ENCODE measurements around the gene KCNA10. TPM values are rescaled to one million over a fixed set of nuclear protein-coding genes. Genes with fewer than 3 reads are reported as not detected.

KCNA10 gene
- total RNA-seq, 1 donor from 2014 or later = not detected

- intact Hi-C loops (cut with micrococcal nuclease) = no loop called here
These were observed 40.1 kb downstream of the KCNA10 start for GRCh38 chr1:110478886-110479285.

DNA sequence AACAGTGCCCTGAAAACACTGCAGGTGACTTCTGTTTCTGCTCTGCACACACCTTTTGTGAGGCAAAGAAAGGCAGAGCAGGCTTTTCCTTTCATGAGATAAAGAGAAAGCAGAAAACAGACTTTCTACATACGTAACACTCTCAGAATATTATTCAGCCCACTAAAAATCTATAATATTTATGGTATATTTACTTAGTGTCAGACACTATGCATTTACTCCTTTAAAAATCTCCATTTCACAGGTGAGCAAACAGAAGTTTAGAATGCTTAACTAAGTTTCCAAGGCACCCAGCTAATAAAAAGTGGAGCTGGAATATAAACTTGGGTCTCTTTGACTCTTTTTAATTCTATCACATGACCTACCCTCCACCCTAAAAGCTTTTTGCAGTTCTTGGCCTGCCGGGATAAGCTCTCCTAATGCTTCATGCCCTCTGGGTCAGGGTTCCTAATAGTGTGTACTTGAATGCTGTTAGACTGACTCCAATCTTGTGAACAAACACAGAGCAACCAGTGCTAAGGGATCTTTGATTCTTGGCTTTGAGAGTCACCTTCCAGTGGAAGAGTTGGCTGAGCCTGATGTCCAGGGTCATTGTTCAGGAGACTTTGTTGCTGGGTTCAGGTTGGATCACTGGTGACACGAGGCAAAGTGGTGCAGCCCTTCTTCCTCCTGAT is 40.9 kb downstream of the KCNA10 start:
- intact Hi-C loops (cut with micrococcal nuclease) = no loop called here

DNA sequence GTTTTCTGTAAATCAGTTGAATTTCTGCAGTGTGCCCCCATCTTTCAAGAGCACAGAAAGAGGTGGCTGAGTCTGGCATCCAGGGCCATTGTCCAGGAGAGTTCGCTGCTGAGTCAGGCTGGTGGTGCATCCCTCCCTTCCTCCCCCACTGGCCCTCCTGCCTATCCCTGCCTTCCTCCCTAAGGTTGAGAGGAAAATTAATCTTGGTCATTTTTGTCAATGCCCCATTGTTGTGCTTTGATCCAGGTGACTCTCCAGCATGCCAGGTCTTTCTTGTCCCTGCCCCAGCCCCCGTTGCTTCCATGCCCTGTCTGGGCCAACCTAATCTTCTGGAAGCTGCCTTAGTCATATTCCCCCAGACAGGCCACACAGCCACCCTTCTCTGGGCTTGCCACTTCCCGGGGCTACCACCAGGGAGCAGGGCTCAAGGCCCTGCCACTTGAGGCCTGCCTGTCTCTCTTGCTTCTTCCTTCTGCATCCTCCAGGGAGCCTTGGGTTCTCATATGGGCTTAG is 41.5 kb downstream of the KCNA10 start:
- intact Hi-C loops (cut with micrococcal nuclease) = no loop called here

DNA sequence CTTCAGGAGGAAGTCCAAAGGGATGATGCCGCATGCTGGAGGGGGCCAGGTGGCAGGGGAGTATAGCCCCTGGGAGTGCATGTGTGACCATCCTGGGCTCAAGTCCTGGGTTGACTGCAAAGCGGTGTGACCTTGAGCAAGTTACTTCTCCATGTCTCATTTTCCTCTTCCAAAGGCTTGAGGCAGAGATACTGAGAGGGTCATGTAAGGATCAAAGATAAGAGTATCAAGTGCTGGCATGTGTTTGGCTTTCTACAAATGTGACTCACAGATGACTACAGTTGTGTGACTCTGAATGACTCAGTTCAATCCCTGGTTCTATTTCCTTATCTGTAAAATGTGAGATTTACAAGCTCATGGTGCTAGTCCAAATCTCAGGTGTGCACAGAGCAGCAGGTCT is 41.9 kb downstream of the KCNA10 start:
- intact Hi-C loops (cut with micrococcal nuclease) = no loop called here

- intact Hi-C loops (cut with micrococcal nuclease) = no loop called here
These were observed 42.8 kb downstream of the KCNA10 start for GRCh38 chr1:110476028-110476765.

GRCh38 chr1:110475362-110476027 is 43.5 kb downstream of the KCNA10 start:
- intact Hi-C loops (cut with micrococcal nuclease) = no loop called here

- intact Hi-C loops (cut with micrococcal nuclease) = no loop called here
These were observed 44.5 kb downstream of the KCNA10 start for GRCh38 chr1:110474444-110474843.

- intact Hi-C loops (cut with micrococcal nuclease) = no loop called here
These were observed 46.4 kb downstream of the KCNA10 start for GRCh38 chr1:110472546-110472945.

DNA sequence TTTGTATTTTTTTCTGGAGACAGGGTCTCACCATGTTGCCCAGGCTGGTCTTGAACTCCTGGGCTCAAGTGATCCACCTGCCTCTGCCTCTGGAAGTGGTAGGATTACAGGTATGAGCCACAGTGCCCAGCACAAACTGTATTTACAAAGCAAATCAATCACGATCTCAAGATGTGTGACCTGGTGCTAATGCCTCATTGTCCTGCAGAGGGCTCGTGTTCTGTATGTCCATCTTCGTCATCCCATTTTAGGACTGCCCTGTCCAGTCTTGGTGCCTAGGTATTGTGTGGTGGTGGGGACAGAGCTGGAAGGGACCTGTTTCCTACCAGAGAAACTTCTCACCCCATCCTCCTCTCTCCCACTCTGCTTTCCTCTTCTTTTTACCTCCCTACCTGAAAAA is 47.8 kb downstream of the KCNA10 start:
- intact Hi-C loops (cut with micrococcal nuclease) = no loop called here

Other genes starting within 250 kb of the KCNA10 start
- gene RBM15, start 179.8 kb downstream of the KCNA10 start, total RNA-seq = 58.0 and 59.0 TPM in 2 replicates
- gene SLC16A4, start 128.1 kb downstream of the KCNA10 start, total RNA-seq = 0.09 and 0.23 TPM in 2 replicates
- gene LAMTOR5, start 111.5 kb downstream of the KCNA10 start, total RNA-seq = 120 and 127 TPM in 2 replicates
- gene PROK1, start 68.0 kb downstream of the KCNA10 start, total RNA-seq = not detected in 2 replicates
- gene KCNA2, start 87.2 kb upstream of the KCNA10 start, total RNA-seq = 1.7 and 1.8 TPM in 2 replicates
- gene KCNA3, start 155.8 kb upstream of the KCNA10 start, total RNA-seq = 56.0 and 57.4 TPM in 2 replicates

All from T-helper 2 cell treated with Interferon-gamma antibody and Interleukin-4, amounts not matched to agents 100 ng/mL and 5 ng/mL, for 36 hours (primary cell).